Measurements from ENCODE around the gene KIF21B.

The KIF21B gene

DNA sequence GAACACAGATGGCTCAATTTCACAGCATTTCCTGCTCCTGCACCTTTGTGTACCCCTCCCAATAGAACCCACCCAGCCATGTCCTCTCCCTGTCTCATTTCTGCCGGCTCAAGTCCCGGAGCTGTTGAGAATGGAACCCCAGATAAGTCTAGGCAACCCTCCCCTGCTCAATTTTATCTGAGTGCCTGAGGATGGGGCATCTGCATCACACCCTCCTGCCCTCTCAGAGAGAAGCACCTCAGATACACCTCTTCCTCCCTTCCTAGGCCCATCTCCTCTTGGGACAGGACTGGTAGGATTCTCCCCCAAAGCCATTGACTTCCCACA, 1.1 kb downstream of the KIF21B start:
- Histone ChIP-seq H3K27me3 (no peaks in the 10 kb centered on the region), H3K9me3 (no peaks in the 10 kb centered on the region), H3K27ac (peak overlapping the region; percentile 98), H3K4me3 (ENCODE audit: low read depth in 1 of 2, low read length in 1 of 2) (peak overlapping the region; percentile 77 to 90), H3K36me3 (no peaks in the 10 kb centered on the region), H3K4me1 (ENCODE audit: control insufficient read depth in 1 of 2, insufficient read depth in 1 of 2, low read depth in 1 of 2, low read length in 1 of 2) (peaks cover 92 to 93% of the 10 kb centered on the region in 2 experiments)
- TF ChIP-seq CTCF (IDR thresholded peaks at IDR 0.05), result no peak

DNA sequence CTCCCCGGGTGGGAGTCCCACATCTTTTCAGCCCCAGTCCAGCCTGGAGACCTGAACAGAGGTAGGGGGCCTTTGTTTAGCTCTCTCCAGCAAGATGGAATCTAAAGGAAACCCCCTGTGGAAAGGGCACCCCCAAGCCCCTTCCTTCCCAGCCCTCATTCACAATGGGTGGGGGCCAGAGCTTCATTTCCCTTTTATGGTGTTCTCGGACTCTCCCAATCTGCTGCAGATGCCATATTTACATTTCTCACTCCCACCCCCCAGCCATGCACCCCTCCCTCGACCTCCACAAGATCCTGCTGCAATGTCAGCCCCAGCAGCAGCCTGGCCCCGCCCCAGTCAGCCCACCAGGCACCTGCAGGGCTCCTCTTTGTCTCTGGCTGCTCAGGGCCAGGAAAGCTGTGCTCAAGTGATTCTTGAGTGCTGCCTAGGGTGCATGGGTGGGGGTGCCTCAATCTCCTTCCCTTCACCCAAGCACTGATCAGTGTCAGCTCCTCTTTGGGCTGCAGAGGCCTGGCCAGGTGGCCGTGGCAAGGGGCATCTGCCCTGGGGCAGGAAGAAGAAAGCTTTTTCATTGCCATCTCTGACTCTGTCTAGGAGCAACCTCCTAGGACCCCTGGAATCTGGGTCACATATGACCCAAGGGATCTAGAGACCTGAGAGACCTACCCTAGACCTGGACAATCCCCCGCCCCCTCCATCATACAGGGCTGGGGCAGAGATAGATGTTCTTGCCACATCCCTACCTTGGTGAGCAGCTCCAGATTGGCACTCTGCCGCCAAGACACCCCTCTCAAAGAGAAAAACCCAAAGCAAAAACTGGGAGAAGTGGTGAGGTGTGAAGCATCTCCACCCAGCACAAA, 1.7 kb downstream of the KIF21B start:
- Histone ChIP-seq H3K36me3 (no peaks in the 10 kb centered on the region), H3K27ac (peak overlapping the region; percentile 98), H3K9me3 (no peaks in the 10 kb centered on the region), H3K4me1 (ENCODE audit: control insufficient read depth in 1 of 2, insufficient read depth in 1 of 2, low read depth in 1 of 2, low read length in 1 of 2) (peaks cover 92 to 93% of the 10 kb centered on the region in 2 experiments), H3K4me3 (ENCODE audit: low read depth in 1 of 2, low read length in 1 of 2) (peak overlapping the region; percentile 77 to 90), H3K27me3 (no peaks in the 10 kb centered on the region)
- TF ChIP-seq CTCF (IDR thresholded peaks at IDR 0.05), result no peak

DNA sequence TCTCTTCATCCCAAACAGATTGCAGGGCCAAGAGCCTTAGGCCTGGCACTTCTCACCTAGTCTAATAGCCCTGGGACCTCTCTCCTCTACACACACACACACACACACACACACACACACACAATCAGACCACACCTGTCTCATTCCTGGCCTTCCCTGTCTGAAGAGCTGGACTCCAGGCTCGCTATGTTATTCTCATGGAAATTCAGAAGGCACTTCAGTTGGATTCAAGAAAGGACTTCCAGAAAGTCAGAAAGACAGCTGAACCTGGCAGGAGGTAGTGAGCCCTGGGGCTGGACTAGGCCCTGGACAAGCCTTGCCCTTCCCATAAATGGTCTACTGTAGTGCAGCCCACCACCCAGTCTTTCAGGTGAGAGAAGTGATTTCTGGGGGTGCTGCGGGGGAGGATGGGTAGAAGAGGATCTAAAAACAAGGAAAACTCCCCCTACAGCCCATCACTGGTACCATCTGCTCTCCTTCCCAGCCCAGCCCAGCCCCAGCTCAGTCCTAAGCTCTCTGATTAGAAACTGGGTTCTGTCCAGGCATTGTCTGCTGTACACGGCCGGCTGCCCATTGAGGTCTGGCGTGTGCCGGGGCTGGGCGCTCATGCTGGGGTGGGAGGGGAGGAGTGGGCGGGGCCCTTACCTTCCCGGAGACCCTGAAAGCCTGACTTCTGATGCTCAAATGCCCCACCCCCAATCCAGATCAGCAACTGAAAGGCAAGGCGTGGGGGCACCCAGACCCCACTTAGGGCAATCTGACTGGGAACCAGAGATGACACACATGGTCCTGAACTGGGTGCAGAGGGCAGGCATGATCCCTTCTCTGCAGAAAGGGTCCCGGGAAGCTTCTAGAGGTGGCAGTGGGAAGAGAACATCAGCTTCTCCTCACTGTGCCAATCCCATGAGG, 2.5 kb downstream of the KIF21B start:
- peak; percentile 37 for TF ChIP-seq CTCF (IDR thresholded peaks at IDR 0.05)
- Histone ChIP-seq H3K27me3 (no peaks in the 10 kb centered on the region), H3K27ac (peak overlapping the region; percentile 98), H3K4me1 (ENCODE audit: control insufficient read depth in 1 of 2, insufficient read depth in 1 of 2, low read depth in 1 of 2, low read length in 1 of 2) (peaks cover 92 to 93% of the 10 kb centered on the region in 2 experiments), H3K36me3 (no peaks in the 10 kb centered on the region), H3K4me3 (ENCODE audit: low read depth in 1 of 2, low read length in 1 of 2) (peak overlapping the region; percentile 77 to 90), H3K9me3 (no peaks in the 10 kb centered on the region)

- Histone ChIP-seq H3K9me3 (no peaks in the 10 kb centered on the region), H3K4me3 (ENCODE audit: low read depth in 1 of 2, low read length in 1 of 2) (peak overlapping the region; percentile 77 to 90), H3K36me3 (no peaks in the 10 kb centered on the region), H3K27me3 (no peaks in the 10 kb centered on the region), H3K27ac (peak overlapping the region; percentile 98), H3K4me1 (ENCODE audit: control insufficient read depth in 1 of 2, insufficient read depth in 1 of 2, low read depth in 1 of 2, low read length in 1 of 2) (peaks cover 92 to 93% of the 10 kb centered on the region in 2 experiments)
- no peak for TF ChIP-seq CTCF (IDR thresholded peaks at IDR 0.05)
These were observed 3.4 kb downstream of the KIF21B start for GRCh38 chr1:201020040-201020591.

DNA sequence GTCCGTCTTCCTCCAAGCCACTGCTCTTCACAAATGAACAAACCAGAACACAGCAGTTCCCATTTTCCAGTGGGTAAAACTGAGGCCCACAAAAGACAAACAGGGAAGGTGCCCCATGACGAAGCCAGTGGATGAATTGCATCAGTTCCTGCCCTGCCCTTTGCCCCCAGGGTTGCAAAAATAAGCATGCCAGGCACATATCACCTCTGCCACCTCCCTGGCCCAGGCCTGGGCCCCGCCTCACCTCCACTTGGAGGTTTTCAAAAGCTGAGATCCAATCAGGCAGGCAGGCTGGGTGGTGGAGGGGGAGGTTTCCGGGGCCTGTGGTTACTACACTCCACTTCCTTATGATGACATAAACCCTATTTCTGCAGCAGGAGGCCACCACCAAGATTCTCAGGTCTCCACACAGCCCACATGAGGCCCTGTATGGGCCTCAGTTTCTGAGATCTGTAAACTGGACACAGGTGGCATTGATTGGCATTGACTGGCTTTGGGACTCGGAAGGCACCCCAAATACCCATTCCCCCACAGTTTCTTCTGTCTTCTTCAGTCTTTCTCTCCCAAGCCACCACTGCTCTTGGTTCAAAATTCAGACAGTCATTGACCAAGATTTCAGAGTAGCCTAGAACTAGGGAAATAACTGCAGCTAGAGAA, 4.1 kb downstream of the KIF21B start:
- Histone ChIP-seq H3K36me3 (no peaks in the 10 kb centered on the region), H3K4me3 (ENCODE audit: low read depth in 1 of 2, low read length in 1 of 2) (peak overlapping the region; percentile 77 to 90), H3K4me1 (ENCODE audit: control insufficient read depth in 1 of 2, insufficient read depth in 1 of 2, low read depth in 1 of 2, low read length in 1 of 2) (peaks cover 92 to 93% of the 10 kb centered on the region in 2 experiments), H3K27me3 (no peaks in the 10 kb centered on the region), H3K9me3 (no peaks in the 10 kb centered on the region), H3K27ac (peak overlapping the region; percentile 98)
- TF ChIP-seq CTCF (IDR thresholded peaks at IDR 0.05), result peak; percentile 41
